Aorta (tissue), 5 donors: ENCODE data around the gene NFS1. TPM values are rescaled to one million over a fixed set of nuclear protein-coding genes. Genes with fewer than 3 reads are reported as not detected.
"Not testable (repeated sequence)": the region's sequence is repeated elsewhere in the genome, so short reads cannot be mapped to it uniquely, and the experiment has no call there.

Experiments
- ATAC-seq: fragments of 200-7000 bp; cut with Tn5 transposase; one replicate; pipeline ENCODE4 v1.9.1; 2022; ENCODE audit warnings: moderate library complexity; ENCODE audit not compliant: low FRiP score
- DNase-seq, 2 donors: peaks; one replicate each; pipeline ENCODE4 v3.0.0-alpha.2; 2020
- H3K27ac ChIP-seq, 2 donors: one replicate each; pipeline ENCODE4 v1.5.1; 2013; ENCODE audit warnings: low read length in 2 of 2, mild to moderate bottlenecking in 2 of 2, moderate library complexity in 2 of 2, control low read depth in 1 of 2, inconsistent platforms in 1 of 2, low read depth in 1 of 2
- H3K27me3 ChIP-seq, 2 donors: one replicate each; pipeline ENCODE4 v1.6.1; 2013; ENCODE audit warnings: control low read depth in 1 of 2, low read length in 1 of 2, mild to moderate bottlenecking in 1 of 2, moderate library complexity in 1 of 2; ENCODE audit not compliant: insufficient read depth in 2 of 2, control insufficient read depth in 1 of 2
- H3K36me3 ChIP-seq, 2 donors: one replicate each; pipeline ENCODE4 v1.6.1; 2013; ENCODE audit warnings: control low read depth in 1 of 2, low read length in 1 of 2, mild to moderate bottlenecking in 1 of 2; ENCODE audit not compliant: insufficient read depth in 2 of 2, control insufficient read depth in 1 of 2
- H3K4me1 ChIP-seq, 2 donors: one replicate each; pipeline ENCODE4 v1.6.1; 2013; ENCODE audit warnings: low read length in 2 of 2, control low read depth in 1 of 2, mild to moderate bottlenecking in 1 of 2, moderate library complexity in 1 of 2; ENCODE audit not compliant: insufficient read depth in 2 of 2, control insufficient read depth in 1 of 2
- H3K4me3 ChIP-seq, 2 donors: one replicate each; pipeline ENCODE4 v1.5.1; 2013; ENCODE audit warnings: low read length in 2 of 2, control low read depth in 1 of 2, mild to moderate bottlenecking in 1 of 2
- H3K9me3 ChIP-seq: one replicate; pipeline ENCODE4 v1.6.1; 2013; ENCODE audit warnings: mild to moderate bottlenecking, low read length; ENCODE audit not compliant: control insufficient read depth
- WGBS, 2 donors: extraction: QIAGEN DNeasy Blood & Tissue Kit; methylation state at CpG; one replicate each; pipeline ENCODE4 v1.1.7; 2013; 5-methylcytosine and 5-hydroxymethylcytosine counted together
- intact Hi-C, 2 donors: fragments of 100-400 bp; cut with DNase I; formaldehyde crosslinking; loops; one replicate each; pipeline versions ENCODE4 v1.14.2 to v1.15.0; 2022
- polyA plus RNA-seq, 2 donors: library from polyadenylated mRNA; stranded (reverse); fragments of 200-250 nt; gene quantifications; one replicate each; pipeline ENCODE4 v1.2.3, GENCODE V29; 2013
- total RNA-seq, 2 donors: library from RNA; stranded (reverse); fragmentation: NEBNext Ultra II Directional; extraction: Animal tissue kit (Norgen Biotek cat#: 25700); gene quantifications; one replicate each; pipeline ENCODE4 v1.2.1, GENCODE V29; 2021
- donor health status: healthy with polysubstance abuse.
- donor health status: Bipolar disorder and iron deficiency.
- donor health status: DM: no; HTN: no; CAD: no.
- donor health status: DM: no; HTN: no; CAD: no.
- donor health status: DM: yes; HTN: yes; CAD: no.

The NFS1 gene
- total and polyA plus RNA-seq, 4 donors, result 10.3 to 28.0 (median 17.3) TPM

DNA sequence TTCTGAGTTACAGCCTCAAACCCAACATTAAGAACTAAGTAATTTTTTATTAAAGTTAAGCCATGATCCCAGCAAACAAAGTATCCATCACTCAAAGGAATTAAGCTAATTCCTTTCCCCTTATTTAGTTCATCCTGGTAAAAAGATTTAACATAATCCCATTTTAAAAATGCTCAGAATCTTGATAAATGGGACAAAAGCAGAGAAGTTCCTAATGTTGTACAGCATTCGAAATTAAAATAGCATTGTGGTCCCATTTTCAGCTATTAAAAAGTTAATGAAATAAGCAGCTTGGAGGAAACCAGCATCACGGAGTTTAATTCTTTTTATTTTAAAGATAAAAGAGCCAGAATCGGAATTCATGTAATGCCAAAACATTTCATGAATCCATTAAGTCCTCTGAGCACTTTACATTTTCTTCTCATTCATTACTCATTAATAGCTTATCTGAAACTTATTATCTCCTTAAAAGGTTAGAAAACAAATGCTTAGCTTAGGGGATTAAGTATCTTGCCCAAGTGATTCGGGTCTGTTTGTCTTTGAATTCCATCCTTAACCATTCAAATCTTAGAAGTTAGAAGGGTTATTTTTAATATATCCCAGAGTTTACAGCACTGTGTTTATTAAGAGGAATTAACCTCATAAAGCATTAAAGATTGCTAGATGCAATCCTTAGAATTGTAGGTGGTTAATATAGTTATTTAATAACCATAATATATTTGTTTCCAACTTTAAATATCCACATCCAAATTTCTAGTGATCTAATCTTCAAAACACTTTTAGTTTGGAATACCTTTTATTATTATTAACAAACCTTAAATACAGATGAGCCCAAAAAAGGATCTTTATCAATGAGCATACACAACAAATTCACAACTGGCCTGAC is 31.7 kb upstream of the NFS1 start:
- no peaks in the 10 kb centered on the region for H3K27me3 ChIP-seq
- H3K4me3 ChIP-seq, result no peak overlapping the region
- H3K36me3 ChIP-seq, result peaks cover under 1 to 7% of the 10 kb centered on the region in 2 donors
- H3K4me1 ChIP-seq, result peaks cover 0 to 1% of the 10 kb centered on the region in 2 donors
- no peaks in the 10 kb centered on the region for H3K9me3 ChIP-seq
- no peak overlapping the region for H3K27ac ChIP-seq
- 19 to 25% methylated on average over 4 of the region's 4 CpGs for WGBS, 2 donors
- ATAC-seq, result no peak
- intact Hi-C loops, result no loop called here
- no peak for DNase-seq

DNA sequence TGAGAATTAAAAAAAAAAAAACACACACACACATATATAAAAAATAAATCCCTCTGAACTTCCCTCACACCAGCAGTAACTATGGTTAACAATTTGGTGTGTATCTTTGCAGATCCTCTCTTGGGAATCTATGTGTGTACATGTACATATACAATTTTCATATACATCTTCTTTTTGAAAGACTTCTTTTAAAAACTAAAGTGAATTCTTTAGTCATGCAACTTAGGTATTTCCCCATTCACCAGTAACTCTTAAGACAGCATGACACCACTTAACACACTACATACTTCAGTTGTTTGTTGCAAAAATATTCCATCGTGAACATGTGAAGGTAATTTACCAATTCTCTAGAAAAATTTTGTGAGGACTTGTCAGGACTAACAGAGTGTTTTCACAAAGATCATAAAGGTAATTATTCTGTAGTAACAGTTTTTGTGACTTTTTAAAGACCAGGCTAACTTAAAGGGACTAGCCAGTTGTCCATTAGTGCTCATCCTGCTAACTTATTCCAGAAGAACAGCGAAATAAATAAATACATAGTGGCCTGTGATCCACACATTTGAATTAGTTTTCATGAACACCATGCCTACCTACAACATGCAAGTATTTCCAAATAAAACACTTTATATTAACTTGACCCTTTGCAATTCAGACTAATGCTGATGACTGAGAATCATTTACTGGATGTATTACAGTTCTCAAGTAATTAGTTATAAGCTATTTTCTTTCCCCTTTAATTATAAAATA is 30.9 kb upstream of the NFS1 start:
- H3K4me1 ChIP-seq, result no peaks in the 10 kb centered on the region
- 71 to 72% methylated on average over 2 of the region's 2 CpGs for WGBS, 2 donors
- ATAC-seq (no peak), DNase-seq (no peak)
- H3K27me3 ChIP-seq, result no peaks in the 10 kb centered on the region
- intact Hi-C loops, result no loop called here
- H3K27ac ChIP-seq, result no peak overlapping the region
- no peak overlapping the region for H3K4me3 ChIP-seq
- peaks cover 2 to 7% of the 10 kb centered on the region in 2 donors for H3K36me3 ChIP-seq
- H3K9me3 ChIP-seq, result no peaks in the 10 kb centered on the region

DNA sequence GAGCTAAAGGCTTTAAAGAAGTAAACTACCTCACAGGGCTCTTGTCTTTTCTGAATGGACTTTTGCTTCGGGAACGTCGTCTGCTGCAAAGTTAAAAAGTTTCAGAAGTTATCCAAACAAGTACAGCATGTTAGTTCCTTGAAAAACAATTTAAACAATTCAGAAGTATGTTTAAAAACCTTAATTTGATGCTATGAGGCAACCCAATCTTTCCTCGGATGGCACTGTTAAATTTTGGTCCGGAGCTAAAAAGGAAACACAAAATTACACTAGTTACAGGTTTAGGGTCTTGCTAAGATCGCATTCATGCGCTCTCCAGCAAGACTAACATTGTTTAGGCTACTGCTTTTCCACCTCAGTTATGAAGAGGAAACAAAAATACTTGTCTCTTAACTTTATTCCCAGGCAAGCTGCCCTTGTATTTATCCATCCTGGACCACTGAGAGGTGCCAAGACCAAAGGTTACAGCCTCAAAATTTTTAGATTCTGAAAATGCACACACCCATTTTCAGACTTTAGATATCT is 30.2 kb upstream of the NFS1 start:
- Histone ChIP-seq H3K4me3 (no peak overlapping the region), H3K4me1 (no peaks in the 10 kb centered on the region), H3K9me3 (no peaks in the 10 kb centered on the region), H3K27ac (no peak overlapping the region), H3K27me3 (no peaks in the 10 kb centered on the region), H3K36me3 (peaks cover 4 to 7% of the 10 kb centered on the region in 2 donors)
- WGBS, 2 donors, result 66 to 69% methylated on average over 7 of the region's 7 CpGs
- no peak for DNase-seq
- intact Hi-C loops, result no loop called here
- no peak for ATAC-seq

DNA sequence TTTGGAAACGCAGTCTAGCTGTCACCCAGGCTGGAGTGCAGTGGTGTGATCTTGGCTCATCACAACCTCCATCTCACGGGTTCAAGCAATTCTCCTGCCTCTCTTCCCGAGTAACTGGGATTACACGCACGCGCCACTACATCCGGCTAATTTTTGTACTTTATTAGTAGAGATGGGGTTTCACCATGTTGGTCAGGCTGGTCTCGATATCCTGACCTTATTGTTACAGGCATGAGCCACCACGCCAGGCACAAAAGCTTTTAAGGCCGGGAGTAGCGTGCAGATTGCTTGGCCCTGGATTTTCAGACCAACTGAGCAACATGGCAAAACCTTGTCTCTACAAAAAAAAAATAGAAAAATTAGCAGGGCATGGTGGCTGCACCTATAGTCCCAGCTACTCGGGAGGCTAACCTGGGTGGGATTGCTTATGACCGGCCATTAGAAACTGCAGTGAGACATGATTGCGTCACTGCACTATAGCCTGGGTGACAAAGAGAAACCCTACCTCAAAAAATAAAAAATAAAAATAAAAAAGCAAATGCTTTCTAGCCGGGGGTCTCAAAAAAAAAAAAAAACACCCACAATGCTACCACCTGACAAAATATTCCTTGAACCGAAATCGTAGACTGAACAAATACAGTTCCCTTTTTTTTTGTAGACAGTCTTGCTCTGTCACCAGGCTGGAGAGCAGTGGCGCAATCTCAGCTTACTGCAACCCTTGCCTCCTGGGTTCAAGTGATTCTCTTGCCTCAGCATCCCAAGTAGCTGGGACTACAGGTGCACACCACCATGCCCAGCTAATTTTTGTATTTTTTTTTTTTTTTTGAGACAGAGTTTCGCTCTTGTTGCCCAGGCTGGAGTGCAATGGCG is 27.9 kb upstream of the NFS1 start:
- peaks cover 5 to 7% of the 10 kb centered on the region in 2 donors for H3K36me3 ChIP-seq
- H3K27me3 ChIP-seq, result no peaks in the 10 kb centered on the region
- DNase-seq (no peak), ATAC-seq (no peak)
- H3K4me3 ChIP-seq, result no peak overlapping the region
- intact Hi-C loops, result no loop called here
- no peaks in the 10 kb centered on the region for H3K9me3 ChIP-seq
- H3K4me1 ChIP-seq, result no peaks in the 10 kb centered on the region
- no peak overlapping the region for H3K27ac ChIP-seq
- WGBS, 2 donors, result 91 to 94% methylated on average over 20 of the region's 20 CpGs

DNA sequence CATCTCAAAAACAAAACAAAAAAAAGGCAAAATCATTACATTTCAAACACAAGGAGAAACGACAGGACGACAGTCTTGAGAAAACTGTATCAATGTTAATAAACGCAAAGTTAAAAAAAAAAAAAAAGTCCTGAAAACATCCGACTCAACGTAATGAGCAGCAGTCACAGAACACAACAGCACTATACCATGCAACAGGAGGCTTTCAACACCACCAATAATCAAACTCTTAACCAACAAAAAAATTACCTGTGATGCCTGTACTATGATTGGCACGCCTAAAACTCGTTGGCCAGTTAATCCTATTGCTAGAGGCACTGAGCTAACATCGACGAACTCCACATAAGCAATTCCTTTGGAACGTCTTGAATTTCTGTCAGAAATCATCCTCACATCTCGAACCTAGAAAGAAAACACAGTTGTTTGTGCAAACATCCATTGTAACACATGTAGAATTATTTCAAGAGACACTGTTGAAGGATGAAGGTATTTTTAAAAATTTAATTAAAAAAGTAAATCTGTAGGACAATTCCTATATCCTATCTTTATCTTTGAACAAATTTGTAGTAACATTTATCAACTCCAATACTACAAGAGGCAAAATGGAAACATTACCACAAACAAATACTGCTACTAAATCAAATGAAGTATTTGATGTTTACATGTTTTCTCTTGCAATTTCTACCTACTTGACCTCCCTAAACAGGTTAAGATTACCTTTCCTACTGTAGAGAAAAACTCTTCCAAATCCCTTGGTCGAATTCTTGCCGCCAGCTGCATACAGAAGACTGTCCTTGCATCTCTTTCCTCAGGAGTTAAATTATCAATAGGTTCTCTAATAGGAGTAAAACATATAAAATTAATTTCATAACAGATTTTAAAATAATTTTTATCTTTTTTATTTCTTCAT is 25.4 kb upstream of the NFS1 start:
- Histone ChIP-seq H3K4me1 (no peaks in the 10 kb centered on the region), H3K27me3 (no peaks in the 10 kb centered on the region), H3K9me3 (no peaks in the 10 kb centered on the region), H3K4me3 (no peak overlapping the region), H3K36me3 (peaks cover 7 to 13% of the 10 kb centered on the region in 2 donors), H3K27ac (no peak overlapping the region)
- ATAC-seq, result no peak
- intact Hi-C loops, result no loop called here
- DNase-seq, result no peak
- 77% methylated on average over 13 of the region's 13 CpGs for WGBS, 2 donors

DNA sequence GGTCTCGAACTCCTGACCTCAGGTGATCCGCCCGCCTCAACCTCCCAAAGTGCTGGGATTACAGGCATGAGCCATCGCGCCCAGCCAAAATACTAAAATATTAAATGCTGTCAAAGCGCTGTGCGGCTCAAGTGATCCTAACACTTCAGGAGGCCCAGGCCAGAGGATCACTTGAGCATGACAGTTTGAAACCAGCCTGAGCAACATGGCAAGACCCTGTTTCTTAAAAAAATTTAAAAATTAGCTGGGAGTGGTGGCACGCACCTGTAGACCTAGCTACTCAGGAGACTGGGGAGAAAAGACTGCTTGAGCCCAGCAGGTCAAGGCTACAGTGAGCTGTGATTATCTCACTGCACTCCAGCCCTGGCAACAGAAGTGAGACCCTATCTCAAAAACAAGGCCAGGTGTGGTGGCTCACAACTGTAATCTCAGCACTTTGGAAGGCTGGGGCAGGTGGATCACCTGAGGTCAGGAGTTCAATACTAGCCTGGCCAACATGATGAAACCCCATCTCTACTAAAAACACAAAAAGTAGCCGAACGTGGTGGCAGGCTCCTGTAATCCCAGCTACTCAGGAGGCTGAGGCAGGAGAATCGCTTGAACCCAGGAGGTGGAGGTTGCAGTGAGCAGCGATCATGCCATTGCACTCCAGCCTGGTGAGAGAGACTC is 24.6 kb upstream of the NFS1 start:
- H3K36me3 ChIP-seq, result peaks cover 3 to 13% of the 10 kb centered on the region in 2 donors
- WGBS, 2 donors, result 91 to 92% methylated on average over 12 of the region's 12 CpGs
- H3K4me3 ChIP-seq, H3K27me3 ChIP-seq, H3K27ac ChIP-seq, H3K9me3 ChIP-seq, H3K4me1 ChIP-seq, DNase-seq, intact Hi-C loops, ATAC-seq: not testable (repeated sequence)

DNA sequence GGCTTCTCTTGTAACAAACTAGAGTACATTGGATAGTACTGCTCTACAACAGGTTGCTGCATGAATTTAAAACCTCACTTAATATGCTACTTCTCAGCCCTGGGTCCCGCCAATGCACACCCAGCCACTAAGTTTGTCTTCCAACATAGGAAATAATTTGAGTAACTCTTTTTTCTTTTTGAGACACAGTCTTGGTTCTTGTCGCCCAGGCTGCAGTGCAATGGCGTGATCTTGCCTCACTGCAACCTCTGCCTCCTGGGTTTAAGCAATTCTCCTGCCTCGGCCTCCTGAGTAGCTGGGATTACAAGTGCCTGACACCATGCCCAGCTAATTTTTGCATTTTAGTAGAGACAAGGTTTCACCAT is 24.1 kb upstream of the NFS1 start:
- intact Hi-C loops, H3K27ac ChIP-seq, H3K27me3 ChIP-seq, ATAC-seq, DNase-seq, H3K4me3 ChIP-seq, H3K4me1 ChIP-seq, H3K9me3 ChIP-seq: not testable (repeated sequence)
- peaks cover 3 to 13% of the 10 kb centered on the region in 2 donors for H3K36me3 ChIP-seq
- WGBS, 2 donors, result 84 to 85% methylated on average over 4 of the region's 4 CpGs
